Stomach (tissue), 9 donors: ENCODE data around the gene ABCA7. TPM values are rescaled to one million over a fixed set of nuclear protein-coding genes. Genes with fewer than 3 reads are reported as not detected.

Source experiments
- DNase-seq, 2 donors: peaks; one replicate each; pipeline versions ENCODE4 v3.0.0 to v3.0.0-alpha.2; 2013 to 2019
- H3K27ac ChIP-seq, 5 donors: fragments of 200-600 bp in 4 of 5; sonication (generic) in 4 of 5; one replicate each; pipeline ENCODE4 v1.5.1; 2013 to 2019; ENCODE audit warnings: mild to moderate bottlenecking in 1 of 5, moderate library complexity in 1 of 5
- H3K27me3 ChIP-seq, 3 donors: fragments of 200-600 bp; sonication (generic); one replicate each; pipeline ENCODE4 v1.5.1; 2017 to 2019; ENCODE audit warnings: mixed run types in 1 of 3
- H3K36me3 ChIP-seq, 4 donors: fragments of 200-600 bp; sonication (generic); 1 replicate in 3 of 4; 2 replicates in 1 of 4; pipeline ENCODE4 v1.5.1; 2016 to 2019
- H3K4me1 ChIP-seq, 4 donors: fragments of 200-600 bp; sonication (generic); one replicate each; pipeline ENCODE4 v1.5.1; 2016 to 2019
- H3K4me3 ChIP-seq, 4 donors: fragments of 200-600 bp; sonication (generic) in 3 of 4; one replicate each; pipeline ENCODE4 v1.5.1; 2016 to 2019; ENCODE audit warnings: mild to moderate bottlenecking in 1 of 4
- H3K9me3 ChIP-seq, 4 donors: fragments of 200-600 bp; sonication (generic); one replicate each; pipeline ENCODE4 v1.5.1; 2016 to 2019
- CTCF ChIP-seq, 7 experiments: fragments of 450-650 bp in 4 of 7; fragments of 200-600 bp in 3 of 7; sonication (generic) in 3 of 7; IDR thresholded peaks; one replicate each; pipeline ENCODE4 v1.5.1; 2016 to 2019; ENCODE audit warnings: antibody characterized with exemption in 7 of 7, control low read depth in 2 of 7, mild to moderate bottlenecking in 1 of 7
- EP300 ChIP-seq: sonication (generic); formaldehyde crosslinking; IDR thresholded peaks from one replicate; pipeline ENCODE4 v1.6.1; 2017; ENCODE audit warnings: antibody characterized with exemption
- POLR2A ChIP-seq, 4 donors: fragments of 450-650 bp; IDR thresholded peaks; one replicate each; pipeline ENCODE4 v1.6.1; 2016; ENCODE audit warnings: antibody characterized with exemption in 4 of 4, control low read depth in 2 of 4, mild to moderate bottlenecking in 1 of 4, moderate library complexity in 1 of 4
- POLR2AphosphoS5 ChIP-seq, 3 donors: sonication (generic); formaldehyde crosslinking; IDR thresholded peaks; one replicate each; pipeline ENCODE4 v1.6.1; 2016; ENCODE audit warnings: antibody characterized with exemption in 3 of 3
- WGBS, 5 donors: extraction: QIAGEN DNeasy Blood & Tissue Kit in 3 of 5; methylation state at CpG; one replicate each; pipeline versions ENCODE4 v1.1.5 to v1.1.7; 2013 to 2018; 5-methylcytosine and 5-hydroxymethylcytosine counted together
- intact Hi-C: fragments of 100-400 bp; cut with DNase I; formaldehyde crosslinking; loops from one replicate; pipeline ENCODE4 v1.15.1; 2023; ENCODE audit warnings: low total_unique reads
- polyA plus RNA-seq, 3 donors: library from polyadenylated mRNA; stranded (reverse); fragments of 200-250 nt; gene quantifications; one replicate each; pipeline ENCODE4 v1.2.3, GENCODE V29; 2013
- total RNA-seq, 5 donors: library from RNA; depleted of rRNA; stranded (reverse); fragments of >200 nt; gene quantifications; one replicate each; pipeline versions ENCODE4 v1.1.0 to v1.2.3, GENCODE V29; 2014 to 2016
- donor health status: healthy with polysubstance abuse.
- donor health status: Bipolar disorder and iron deficiency.
- donor health status: healthy.

The ABCA7 gene
- total and polyA plus RNA-seq, 8 donors: 5.1 to 144 (median 34.7) TPM

- peaks cover 4 to 37% (median 29%) of the 10 kb centered on the region in 4 donors for H3K9me3 ChIP-seq
- no peak overlapping the region for H3K4me3 ChIP-seq
- H3K4me1 ChIP-seq: no peaks in the 10 kb centered on the region
- intact Hi-C loops: no loop called here
- H3K27ac ChIP-seq: no peak overlapping the region
- peaks cover 0 to 34% (median 12%) of the 10 kb centered on the region in 4 donors for H3K36me3 ChIP-seq
- H3K27me3 ChIP-seq: no peaks in the 10 kb centered on the region
- no peak for DNase-seq
- TF ChIP-seq POLR2AphosphoS5 (IDR thresholded peaks at IDR 0.05) (no peak), CTCF (IDR thresholded peaks at IDR 0.05) (no peak), POLR2A (IDR thresholded peaks at IDR 0.05) (no peak), EP300 (no peak)
- WGBS, 5 donors: 91 to 98% (median 91%) methylated on average over 5 of the region's 5 CpGs
Measured at GRCh38 chr19:1058112-1058511, 18.2 kb downstream of the ABCA7 start.

- intact Hi-C loops: no loop called here
- Histone ChIP-seq H3K36me3 (peaks cover 0 to 23% (median 11%) of the 10 kb centered on the region in 4 donors), H3K4me3 (no peak overlapping the region), H3K27ac (no peak overlapping the region), H3K4me1 (peaks cover 13 to 20% (median 15%) of the 10 kb centered on the region in 4 donors), H3K27me3 (peaks cover 0 to 9% (median 2%) of the 10 kb centered on the region in 3 donors), H3K9me3 (peaks cover 4 to 36% (median 29%) of the 10 kb centered on the region in 4 donors)
- DNase-seq: no peak
- TF ChIP-seq CTCF (IDR thresholded peaks at IDR 0.05): no peak
- TF ChIP-seq POLR2AphosphoS5 (IDR thresholded peaks at IDR 0.05): no peak
- TF ChIP-seq POLR2A (IDR thresholded peaks at IDR 0.05): no peak
- no peak for TF ChIP-seq EP300
- WGBS, 5 donors: 81 to 89% (median 84%) methylated on average over 3 to 5 of the region's 5 CpGs
Measured at GRCh38 chr19:1060689-1061088, 20.8 kb downstream of the ABCA7 start.

- H3K27ac ChIP-seq: no peak overlapping the region
- peaks cover 0 to 15% (median 5%) of the 10 kb centered on the region in 4 donors for H3K36me3 ChIP-seq
- H3K27me3 ChIP-seq: peaks cover 0 to 22% (median 13%) of the 10 kb centered on the region in 3 donors
- peaks cover 4 to 24% (median 21%) of the 10 kb centered on the region in 4 donors for H3K9me3 ChIP-seq
- DNase-seq: no peak
- intact Hi-C loops: no loop called here
- H3K4me3 ChIP-seq: no peak overlapping the region
- 83 to 97% (median 90%) methylated on average over 16 to 20 of the region's 20 CpGs for WGBS, 5 donors
- TF ChIP-seq POLR2AphosphoS5 (IDR thresholded peaks at IDR 0.05) (no peak), EP300 (no peak), CTCF (IDR thresholded peaks at IDR 0.05) (no peak), POLR2A (IDR thresholded peaks at IDR 0.05) (no peak)
- peaks cover 26 to 33% (median 28%) of the 10 kb centered on the region in 4 donors for H3K4me1 ChIP-seq
Measured at GRCh38 chr19:1061987-1062386, 22.1 kb downstream of the ABCA7 start.

- DNase-seq: no peak
- Histone ChIP-seq H3K9me3 (peaks cover 4 to 18% (median 15%) of the 10 kb centered on the region in 4 donors), H3K4me3 (no peak overlapping the region), H3K36me3 (peaks cover 0 to 12% (median 2%) of the 10 kb centered on the region in 4 donors), H3K27ac (no peak overlapping the region), H3K27me3 (peaks cover 0 to 27% (median 18%) of the 10 kb centered on the region in 3 donors), H3K4me1 (peaks cover 31 to 38% (median 33%) of the 10 kb centered on the region in 4 donors)
- intact Hi-C loops: no loop called here
- 72 to 92% (median 82%) methylated on average over 14 to 17 of the region's 17 CpGs for WGBS, 5 donors
- TF ChIP-seq EP300: no peak
- TF ChIP-seq POLR2A (IDR thresholded peaks at IDR 0.05): no peak
- TF ChIP-seq CTCF (IDR thresholded peaks at IDR 0.05): no peak
- TF ChIP-seq POLR2AphosphoS5 (IDR thresholded peaks at IDR 0.05): no peak
Measured at GRCh38 chr19:1062387-1063029, 22.6 kb downstream of the ABCA7 start.
